GM19455 (cell line): ENCODE measurements around the gene CDC37L1.
"Not testable (repeated sequence)": the region's sequence is repeated elsewhere in the genome, so short reads cannot be mapped to it uniquely, and the experiment has no call there.

Source experiments
- ATAC-seq: cut with Tn5 transposase; IDR thresholded peaks from one replicate; pipeline ENCODE4 v1.9.1; 2021; ENCODE audit not compliant: unreplicated experiment

The CDC37L1 gene

GRCh38 chr9:4746278-4747030, 67.1 kb downstream of the CDC37L1 start:
- no peak for ATAC-seq

GRCh38 chr9:4748612-4749011, 69.2 kb downstream of the CDC37L1 start:
- no peak for ATAC-seq

GRCh38 chr9:4750023-4750673, 70.8 kb downstream of the CDC37L1 start:
- ATAC-seq = no peak

- not testable (repeated sequence) for ATAC-seq
Measured at GRCh38 chr9:4754530-4754929, 75.2 kb downstream of the CDC37L1 start.

- ATAC-seq = no peak
Measured at GRCh38 chr9:4755026-4755609, 75.7 kb downstream of the CDC37L1 start.

- ATAC-seq = no peak
Measured at GRCh38 chr9:4756420-4756819, 77.1 kb downstream of the CDC37L1 start.
